Neutrophil (primary cell): ENCODE results near the gene APOL6.
"Not testable (repeated sequence)": the region's sequence is repeated elsewhere in the genome, so short reads cannot be mapped to it uniquely, and the experiment has no call there.

Experiments used
- H3K27ac ChIP-seq: fragments of 200-600 bp; sonication (generic); 2 replicates; pipeline ENCODE4 v1.5.1; 2016; ENCODE audit warnings: mild to moderate bottlenecking, moderate library complexity
- H3K27me3 ChIP-seq: fragments of 200-600 bp; sonication (generic); 2 replicates; pipeline ENCODE4 v1.6.0; 2016; ENCODE audit warnings: mild to moderate bottlenecking
- H3K36me3 ChIP-seq: fragments of 200-600 bp; sonication (generic); 2 replicates; pipeline ENCODE4 v1.5.1; 2017
- H3K4me1 ChIP-seq, 2 experiments: fragments of 200-600 bp in 1 of 2; sonication (generic) in 1 of 2; 1 replicate in 1 of 2; 2 replicates in 1 of 2; pipeline versions ENCODE4 v1.5.1 to v1.6.1; 2013 to 2016; ENCODE audit warnings: low read depth in 1 of 2, low read length in 1 of 2, mild to moderate bottlenecking in 1 of 2, moderate library complexity in 1 of 2; ENCODE audit not compliant: control insufficient read depth in 1 of 2, insufficient read depth in 1 of 2
- H3K4me3 ChIP-seq, 2 experiments: fragments of 200-600 bp in 1 of 2; sonication (generic) in 1 of 2; 1 replicate in 1 of 2; 2 replicates in 1 of 2; pipeline ENCODE4 v1.5.1; 2013 to 2016; ENCODE audit warnings: low read depth in 1 of 2, low read length in 1 of 2, mild to moderate bottlenecking in 1 of 2, moderate library complexity in 1 of 2
- H3K9me3 ChIP-seq: fragments of 200-600 bp; sonication (generic); 2 replicates; pipeline ENCODE4 v1.5.1; 2016
- TF ChIP-seq, protein P1 (sequence below): fragments of 200-600 bp; sonication (generic); IDR thresholded peaks from 2 replicates; pipeline ENCODE4 v1.5.1; 2016; ENCODE audit warnings: antibody characterized with exemption

APOL6 gene

DNA sequence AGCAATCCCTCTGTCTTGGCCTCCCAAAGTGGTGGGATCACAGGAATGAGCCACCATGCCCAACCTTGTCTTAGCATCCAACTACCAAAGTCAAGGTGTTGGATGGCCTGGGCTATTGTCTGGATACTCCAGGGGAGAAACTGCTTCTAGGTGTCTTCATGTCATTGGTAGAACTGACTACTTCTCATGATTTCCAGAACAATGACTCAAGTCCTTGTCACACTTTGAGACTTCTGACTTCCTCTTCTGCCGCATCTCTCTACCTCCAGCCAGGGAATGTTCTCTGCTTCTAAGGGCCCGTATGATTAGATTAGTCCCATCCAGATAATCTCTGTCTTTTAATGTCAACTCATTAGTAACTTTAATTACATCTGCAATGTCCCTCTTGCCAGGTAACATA lies 30.6 kb downstream of the APOL6 start:
- Histone ChIP-seq H3K9me3 (no peaks in the 10 kb centered on the region), H3K4me1 (no peaks in the 10 kb centered on the region), H3K4me3 (no peak overlapping the region), H3K27me3 (no peaks in the 10 kb centered on the region), H3K36me3 (no peaks in the 10 kb centered on the region), H3K27ac (no peak overlapping the region)
- TF ChIP-seq, protein P1, sequence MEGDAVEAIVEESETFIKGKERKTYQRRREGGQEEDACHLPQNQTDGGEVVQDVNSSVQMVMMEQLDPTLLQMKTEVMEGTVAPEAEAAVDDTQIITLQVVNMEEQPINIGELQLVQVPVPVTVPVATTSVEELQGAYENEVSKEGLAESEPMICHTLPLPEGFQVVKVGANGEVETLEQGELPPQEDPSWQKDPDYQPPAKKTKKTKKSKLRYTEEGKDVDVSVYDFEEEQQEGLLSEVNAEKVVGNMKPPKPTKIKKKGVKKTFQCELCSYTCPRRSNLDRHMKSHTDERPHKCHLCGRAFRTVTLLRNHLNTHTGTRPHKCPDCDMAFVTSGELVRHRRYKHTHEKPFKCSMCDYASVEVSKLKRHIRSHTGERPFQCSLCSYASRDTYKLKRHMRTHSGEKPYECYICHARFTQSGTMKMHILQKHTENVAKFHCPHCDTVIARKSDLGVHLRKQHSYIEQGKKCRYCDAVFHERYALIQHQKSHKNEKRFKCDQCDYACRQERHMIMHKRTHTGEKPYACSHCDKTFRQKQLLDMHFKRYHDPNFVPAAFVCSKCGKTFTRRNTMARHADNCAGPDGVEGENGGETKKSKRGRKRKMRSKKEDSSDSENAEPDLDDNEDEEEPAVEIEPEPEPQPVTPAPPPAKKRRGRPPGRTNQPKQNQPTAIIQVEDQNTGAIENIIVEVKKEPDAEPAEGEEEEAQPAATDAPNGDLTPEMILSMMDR, result no peak

DNA sequence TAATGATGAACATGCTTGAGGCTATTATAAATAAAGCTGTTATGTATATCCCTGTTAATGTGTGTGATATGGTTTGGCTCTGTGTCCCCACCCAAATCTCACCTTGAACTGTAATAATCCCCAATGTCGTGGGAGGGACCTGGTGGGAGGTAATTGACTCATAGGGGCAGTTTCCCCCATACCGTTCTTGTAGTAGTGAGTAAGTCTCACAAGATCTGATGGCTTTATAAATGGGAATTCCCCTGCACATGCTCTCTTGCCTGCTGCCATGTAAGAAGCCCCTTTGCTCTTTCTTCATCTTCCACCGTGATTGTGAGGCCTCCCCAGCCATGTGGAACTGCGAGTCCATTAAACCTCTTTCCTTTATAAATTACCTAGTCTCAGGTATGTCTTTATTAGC lies 31.2 kb downstream of the APOL6 start:
- H3K4me1 ChIP-seq, H3K9me3 ChIP-seq, H3K27ac ChIP-seq: not testable (repeated sequence)

GRCh38 chr22:35681454-35682052 lies 33.3 kb downstream of the APOL6 start:
- TF ChIP-seq, protein P1, result no peak
- Histone ChIP-seq H3K4me3 (no peak overlapping the region), H3K4me1 (no peaks in the 10 kb centered on the region), H3K27me3 (no peaks in the 10 kb centered on the region), H3K36me3 (no peaks in the 10 kb centered on the region), H3K27ac (no peak overlapping the region), H3K9me3 (no peaks in the 10 kb centered on the region)

More for the DNA sequence above, 31.2 kb downstream of the APOL6 start:
- H3K36me3 ChIP-seq, H3K4me3 ChIP-seq, H3K27me3 ChIP-seq: not testable (repeated sequence)

DNA sequence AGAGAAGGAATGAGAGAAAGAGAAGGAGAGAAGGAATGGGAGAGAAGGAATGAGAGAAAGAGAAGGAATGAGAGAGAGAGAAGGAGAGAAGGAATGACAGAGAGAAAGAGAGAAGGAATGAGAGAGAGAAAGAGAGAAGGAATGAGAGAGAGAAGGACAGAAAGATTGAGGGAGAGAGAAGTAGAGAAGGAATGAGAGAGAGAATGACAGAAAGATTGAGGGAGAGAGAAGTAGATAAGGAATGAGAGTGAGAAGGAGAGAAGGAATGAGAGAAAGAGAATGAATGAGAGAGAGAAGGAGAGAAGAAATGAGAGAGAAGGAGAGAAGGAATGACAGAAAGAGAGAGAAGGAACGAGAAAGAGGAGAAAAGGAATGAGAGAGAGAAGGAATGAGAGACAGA lies 35.3 kb downstream of the APOL6 start:
- Histone ChIP-seq H3K27ac (no peak overlapping the region), H3K36me3 (no peaks in the 10 kb centered on the region), H3K27me3 (no peaks in the 10 kb centered on the region), H3K4me3 (no peak overlapping the region), H3K9me3 (no peaks in the 10 kb centered on the region), H3K4me1 (no peaks in the 10 kb centered on the region)
- TF ChIP-seq, protein P1, result no peak

DNA sequence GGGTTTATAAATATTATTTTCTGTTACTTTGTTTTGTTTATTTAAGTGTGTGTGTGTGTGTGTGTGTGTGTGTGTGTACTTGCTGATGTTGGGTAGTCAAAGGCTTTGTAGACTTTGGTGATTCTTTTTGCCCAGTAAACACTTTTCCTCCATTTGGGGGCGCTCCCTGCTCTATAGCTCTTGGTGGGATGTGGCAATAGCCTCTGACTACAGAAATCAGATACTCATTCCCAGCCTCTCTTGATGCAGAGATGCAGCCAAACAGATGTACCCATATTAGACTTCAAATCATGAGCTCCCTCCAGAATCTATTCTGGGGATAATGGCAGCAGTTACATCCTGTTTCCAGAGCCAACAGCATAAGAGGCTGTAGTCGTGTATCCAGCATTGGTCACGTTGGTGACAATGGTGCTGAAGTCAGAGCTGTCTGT lies 36.0 kb downstream of the APOL6 start:
- H3K4me3 ChIP-seq, result no peak overlapping the region
- H3K27ac ChIP-seq, result no peak overlapping the region
- no peaks in the 10 kb centered on the region for H3K36me3 ChIP-seq
- no peaks in the 10 kb centered on the region for H3K27me3 ChIP-seq
- TF ChIP-seq, protein P1, result no peak
- H3K4me1 ChIP-seq, result no peaks in the 10 kb centered on the region
- no peaks in the 10 kb centered on the region for H3K9me3 ChIP-seq

DNA sequence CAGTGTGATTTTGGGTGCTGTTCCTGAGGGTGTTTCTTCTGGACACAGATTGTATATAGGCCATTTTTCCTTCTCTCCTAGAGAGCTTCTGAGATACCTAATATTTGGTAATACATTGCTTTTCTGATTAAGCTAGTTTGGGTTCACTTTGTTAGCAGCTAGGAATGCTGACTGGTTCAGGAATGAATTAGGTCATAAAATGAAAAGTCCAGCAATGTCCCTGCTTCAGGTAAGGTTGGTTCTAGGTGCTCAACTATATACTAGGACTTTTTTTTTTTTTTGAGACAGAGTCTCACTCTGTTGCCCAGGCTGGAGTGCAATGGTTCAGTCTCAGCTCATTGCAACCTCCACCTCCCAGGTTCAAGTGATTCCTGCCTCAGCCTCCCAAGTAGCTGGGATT lies 36.5 kb downstream of the APOL6 start:
- H3K4me3 ChIP-seq, result no peak overlapping the region
- no peak overlapping the region for H3K27ac ChIP-seq
- no peaks in the 10 kb centered on the region for H3K4me1 ChIP-seq
- no peaks in the 10 kb centered on the region for H3K36me3 ChIP-seq
- no peaks in the 10 kb centered on the region for H3K27me3 ChIP-seq
- H3K9me3 ChIP-seq, result no peaks in the 10 kb centered on the region
- TF ChIP-seq, protein P1, result no peak
